ENCODE data around the gene SLC10A2. TPM values are rescaled to one million over a fixed set of nuclear protein-coding genes. Genes with fewer than 3 reads are reported as not detected.
A peak's percentile ranks its signal among the peaks of the same experiment; 100 is the strongest.
"Not testable (repeated sequence)": the region's sequence is repeated elsewhere in the genome, so short reads cannot be mapped to it uniquely, and the experiment has no call there.

SLC10A2 gene
- not detected for total RNA-seq
- polyA plus RNA-seq, result not detected

- peaks cover 0 to 4% of the 10 kb centered on the region in 2 donors for H3K27me3 Mint-ChIP-seq
- POLR2A ChIA-PET, result no interaction called here
- no peaks in the 10 kb centered on the region for H3K36me3 Mint-ChIP-seq
- no peak within 1 kb of the TSS for H3K4me3 Mint-ChIP-seq
- no peak within 1 kb of the TSS for H3K27ac ChIP-seq (ENCODE audit: low read depth, low read length)
- CTCF ChIA-PET, result no interaction called here
- no peak within 1 kb of the TSS for H3K4me3 ChIP-seq (ENCODE audit: low read length)
- H3K9me3 ChIP-seq (ENCODE audit: low read length), result no peaks in the 10 kb centered on the region
- no peaks in the 10 kb centered on the region for H3K4me1 Mint-ChIP-seq
- no peaks in the 10 kb centered on the region for H3K4me1 ChIP-seq (ENCODE audit: insufficient read depth, low read length)
- H3K9me3 Mint-ChIP-seq, result peaks cover 0 to 2% (median 0%) of the 10 kb centered on the region in 5 donors
- H3K36me3 ChIP-seq (ENCODE audit: insufficient read depth, low read length), result no peaks in the 10 kb centered on the region
- H3K27me3 ChIP-seq (ENCODE audit: insufficient read depth, low read length, poor library complexity, severe bottlenecking), result no peaks in the 10 kb centered on the region
- DNase-seq, result no peak
- no peak within 1 kb of the TSS for H3K27ac Mint-ChIP-seq
These were observed at the start of gene SLC10A2 for GRCh38 chr13:103066079-103066780. TSS of gene SLC10A2 (minus strand) at chr13:103066417. CDS start at chr13:103066249, 168 bp downstream.

DNA sequence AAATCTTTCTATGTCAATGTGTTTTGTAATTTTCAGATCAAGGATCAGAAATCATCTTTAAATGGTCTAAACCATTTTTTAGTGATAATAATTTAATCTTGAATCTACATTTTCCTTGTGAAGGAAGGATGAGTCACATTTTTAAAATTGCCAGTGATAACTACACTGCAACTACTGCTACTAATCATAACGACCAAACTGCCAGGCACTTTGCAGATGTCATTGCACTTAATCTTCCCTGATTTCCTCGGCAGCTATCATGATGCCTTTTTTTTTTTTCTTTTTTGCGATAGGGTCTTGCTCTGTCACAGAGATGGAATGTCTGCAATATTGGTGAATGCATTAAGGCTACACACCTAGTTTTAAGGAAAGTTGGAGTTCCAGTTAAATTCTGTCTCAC lies 41.4 kb upstream of the SLC10A2 start:
- no peaks in the 10 kb centered on the region for H3K27me3 ChIP-seq (ENCODE audit: insufficient read depth, low read length, poor library complexity, severe bottlenecking)
- H3K9me3 Mint-ChIP-seq, result peaks cover 0 to 5% (median 0%) of the 10 kb centered on the region in 5 donors
- ChIA-PET POLR2A (no interaction called here), CTCF (no interaction called here)
- no peaks in the 10 kb centered on the region for H3K36me3 ChIP-seq (ENCODE audit: insufficient read depth, low read length)
- no peaks in the 10 kb centered on the region for H3K4me1 Mint-ChIP-seq
- H3K4me3 ChIP-seq (ENCODE audit: low read length), result no peak overlapping the region
- no peaks in the 10 kb centered on the region for H3K9me3 ChIP-seq (ENCODE audit: low read length)
- no peak overlapping the region for H3K27ac ChIP-seq (ENCODE audit: low read depth, low read length)
- no peak overlapping the region for H3K4me3 Mint-ChIP-seq
- no peak for DNase-seq
- no peaks in the 10 kb centered on the region for H3K4me1 ChIP-seq (ENCODE audit: insufficient read depth, low read length)
- no peaks in the 10 kb centered on the region for H3K27me3 Mint-ChIP-seq
- no peak overlapping the region for H3K27ac Mint-ChIP-seq
- H3K36me3 Mint-ChIP-seq, result no peaks in the 10 kb centered on the region

DNA sequence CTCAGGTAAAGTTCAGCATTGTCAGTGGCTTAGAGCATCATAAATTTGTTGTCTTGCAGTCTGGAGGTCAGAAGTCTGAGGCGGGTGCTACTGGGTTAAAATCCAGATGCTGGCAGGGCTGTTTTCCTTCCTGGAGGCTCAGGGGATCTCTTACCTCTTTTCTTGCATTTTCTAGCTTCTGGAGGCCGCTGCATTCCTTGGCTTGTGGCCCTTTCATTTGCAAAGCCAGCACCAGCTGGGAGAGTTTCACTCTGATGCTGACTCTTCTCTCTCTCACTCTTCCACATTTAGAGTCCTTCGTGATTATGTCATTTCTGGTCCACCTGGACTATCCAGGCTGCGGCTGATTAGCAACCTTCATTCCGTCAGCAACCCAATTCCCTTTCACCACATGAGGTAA lies 38.1 kb upstream of the SLC10A2 start:
- H3K4me1 ChIP-seq (ENCODE audit: insufficient read depth, low read length), result no peaks in the 10 kb centered on the region
- no peaks in the 10 kb centered on the region for H3K36me3 ChIP-seq (ENCODE audit: insufficient read depth, low read length)
- H3K36me3 Mint-ChIP-seq, result no peaks in the 10 kb centered on the region

DNA sequence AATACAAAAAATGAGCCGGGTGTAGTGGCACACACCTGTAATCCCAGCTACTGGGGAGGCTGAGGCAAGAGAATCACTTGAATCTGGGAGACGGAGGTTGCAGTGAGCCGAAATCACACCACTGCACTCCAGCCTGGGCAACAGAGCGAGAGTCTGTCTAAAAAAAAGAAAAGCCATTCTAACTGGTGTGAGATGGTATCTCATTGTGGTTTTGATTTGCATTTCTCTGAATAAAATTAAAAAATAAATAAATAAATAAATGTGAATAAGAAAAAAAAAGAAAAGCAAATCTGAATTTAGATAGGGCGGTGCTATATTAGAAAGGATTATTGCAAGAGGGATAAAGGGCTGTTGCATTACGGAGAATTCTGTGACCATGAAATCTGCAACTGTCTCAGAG lies 37.2 kb upstream of the SLC10A2 start:
- H3K4me3 ChIP-seq (ENCODE audit: low read length); H3K27me3 ChIP-seq (ENCODE audit: insufficient read depth, low read length, poor library complexity, severe bottlenecking); H3K9me3 Mint-ChIP-seq; H3K27ac Mint-ChIP-seq; H3K27me3 Mint-ChIP-seq; CTCF ChIA-PET; DNase-seq; H3K36me3 Mint-ChIP-seq; H3K27ac ChIP-seq (ENCODE audit: low read depth, low read length); H3K4me1 ChIP-seq (ENCODE audit: insufficient read depth, low read length); POLR2A ChIA-PET; H3K4me1 Mint-ChIP-seq; H3K9me3 ChIP-seq (ENCODE audit: low read length); H3K4me3 Mint-ChIP-seq; H3K36me3 ChIP-seq (ENCODE audit: insufficient read depth, low read length): not testable (repeated sequence)

More for the DNA sequence above, 38.1 kb upstream of the SLC10A2 start:
- Mint-ChIP-seq H3K27me3 (peaks cover 0 to 2% of the 10 kb centered on the region in 2 donors), H3K27ac (no peak overlapping the region), H3K4me3 (no peak overlapping the region), H3K4me1 (no peaks in the 10 kb centered on the region), H3K9me3 (peaks cover 0 to 2% (median 0%) of the 10 kb centered on the region in 5 donors)
- Histone ChIP-seq H3K27ac (ENCODE audit: low read depth, low read length) (no peak overlapping the region), H3K9me3 (ENCODE audit: low read length) (no peaks in the 10 kb centered on the region), H3K4me3 (ENCODE audit: low read length) (no peak overlapping the region), H3K27me3 (ENCODE audit: insufficient read depth, low read length, poor library complexity, severe bottlenecking) (no peaks in the 10 kb centered on the region)
- no peak for DNase-seq
- CTCF ChIA-PET, result no interaction called here
- POLR2A ChIA-PET, result no interaction called here

DNA sequence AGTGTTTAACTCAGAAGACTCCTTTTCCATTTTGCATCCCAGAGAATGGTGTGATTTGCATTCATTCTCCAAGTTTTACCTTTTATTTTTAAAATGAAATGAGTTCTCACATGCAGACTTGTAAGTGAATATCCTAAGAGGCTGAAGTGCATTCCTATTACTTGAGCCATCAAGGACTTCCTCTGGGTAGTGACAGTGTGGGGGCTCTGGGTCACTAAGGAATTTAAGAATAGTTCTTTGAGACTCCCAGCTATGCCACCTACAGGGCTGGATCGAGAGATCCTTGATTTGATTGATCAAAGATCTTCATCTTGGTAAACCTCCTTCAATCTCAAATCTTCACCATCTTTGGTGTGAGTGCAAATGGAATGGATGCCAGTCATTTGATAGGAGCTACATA lies 36.3 kb upstream of the SLC10A2 start:
- Histone ChIP-seq H3K27me3 (ENCODE audit: insufficient read depth, low read length, poor library complexity, severe bottlenecking) (no peaks in the 10 kb centered on the region), H3K27ac (ENCODE audit: low read depth, low read length) (no peak overlapping the region), H3K36me3 (ENCODE audit: insufficient read depth, low read length) (no peaks in the 10 kb centered on the region), H3K9me3 (ENCODE audit: low read length) (no peaks in the 10 kb centered on the region), H3K4me3 (ENCODE audit: low read length) (no peak overlapping the region), H3K4me1 (ENCODE audit: insufficient read depth, low read length) (no peaks in the 10 kb centered on the region)
- Mint-ChIP-seq H3K36me3 (no peaks in the 10 kb centered on the region), H3K27ac (no peak overlapping the region), H3K9me3 (peaks cover 0 to 1% (median 0%) of the 10 kb centered on the region in 5 donors), H3K27me3 (peaks cover 0 to 3% of the 10 kb centered on the region in 2 donors), H3K4me3 (no peak overlapping the region), H3K4me1 (no peaks in the 10 kb centered on the region)
- ChIA-PET POLR2A (no interaction called here), CTCF (no interaction called here)
- no peak for DNase-seq

GRCh38 chr13:103101901-103102300 lies 35.7 kb upstream of the SLC10A2 start:
- Histone ChIP-seq H3K36me3 (ENCODE audit: insufficient read depth, low read length) (no peaks in the 10 kb centered on the region), H3K27me3 (ENCODE audit: insufficient read depth, low read length, poor library complexity, severe bottlenecking) (no peaks in the 10 kb centered on the region), H3K27ac (ENCODE audit: low read depth, low read length) (no peak overlapping the region), H3K9me3 (ENCODE audit: low read length) (no peaks in the 10 kb centered on the region), H3K4me3 (ENCODE audit: low read length) (no peak overlapping the region), H3K4me1 (ENCODE audit: insufficient read depth, low read length) (no peaks in the 10 kb centered on the region)
- Mint-ChIP-seq H3K9me3 (peaks cover 0 to 1% (median 0%) of the 10 kb centered on the region in 5 donors), H3K4me3 (no peak overlapping the region), H3K27ac (no peak overlapping the region), H3K27me3 (peaks cover 0 to 3% of the 10 kb centered on the region in 2 donors), H3K36me3 (no peaks in the 10 kb centered on the region), H3K4me1 (no peaks in the 10 kb centered on the region)
- DNase-seq, result no peak
- ChIA-PET CTCF (no interaction called here), POLR2A (no interaction called here)

- no peak overlapping the region for H3K27ac ChIP-seq (ENCODE audit: low read depth, low read length)
- no peaks in the 10 kb centered on the region for H3K36me3 ChIP-seq (ENCODE audit: insufficient read depth, low read length)
- H3K4me1 ChIP-seq (ENCODE audit: insufficient read depth, low read length), result no peaks in the 10 kb centered on the region
- Mint-ChIP-seq H3K4me3 (no peak overlapping the region), H3K9me3 (peaks cover 0 to 3% (median 1%) of the 10 kb centered on the region in 5 donors), H3K36me3 (no peaks in the 10 kb centered on the region), H3K4me1 (no peaks in the 10 kb centered on the region), H3K27me3 (peaks cover 0 to 3% of the 10 kb centered on the region in 2 donors), H3K27ac (no peak overlapping the region)
- CTCF ChIA-PET, result no interaction called here
- H3K9me3 ChIP-seq (ENCODE audit: low read length), result no peaks in the 10 kb centered on the region
- no peaks in the 10 kb centered on the region for H3K27me3 ChIP-seq (ENCODE audit: insufficient read depth, low read length, poor library complexity, severe bottlenecking)
- no peak for DNase-seq
- POLR2A ChIA-PET, result no interaction called here
- H3K4me3 ChIP-seq (ENCODE audit: low read length), result no peak overlapping the region
These were observed 35.3 kb upstream of the SLC10A2 start for GRCh38 chr13:103101500-103101899.

DNA sequence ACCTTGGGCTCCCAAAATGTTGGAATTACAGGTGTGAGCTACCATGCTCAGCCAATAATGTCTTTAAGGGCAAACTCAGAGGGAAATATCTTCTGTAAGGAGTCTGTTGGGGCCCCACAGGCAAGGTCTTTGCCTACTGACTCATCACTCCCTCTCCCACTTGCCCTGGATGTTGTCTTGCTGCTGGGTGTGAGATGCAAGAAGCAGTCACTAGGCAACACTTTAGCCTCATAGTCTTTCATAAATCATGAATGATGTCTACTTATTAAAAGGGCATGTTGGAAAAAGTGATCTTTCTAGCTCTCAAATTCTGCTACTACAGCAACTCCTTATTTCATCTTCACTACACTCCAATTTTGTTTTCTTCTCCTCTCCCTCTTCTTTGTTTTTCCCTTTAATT lies 34.6 kb upstream of the SLC10A2 start:
- Histone ChIP-seq H3K36me3 (ENCODE audit: insufficient read depth, low read length) (no peaks in the 10 kb centered on the region), H3K27me3 (ENCODE audit: insufficient read depth, low read length, poor library complexity, severe bottlenecking) (no peaks in the 10 kb centered on the region), H3K4me3 (ENCODE audit: low read length) (no peak overlapping the region), H3K27ac (ENCODE audit: low read depth, low read length) (no peak overlapping the region), H3K4me1 (ENCODE audit: insufficient read depth, low read length) (no peaks in the 10 kb centered on the region), H3K9me3 (ENCODE audit: low read length) (no peaks in the 10 kb centered on the region)
- DNase-seq, result no peak
- peaks cover 0 to 3% of the 10 kb centered on the region in 2 donors for H3K27me3 Mint-ChIP-seq
- H3K4me1 Mint-ChIP-seq, result no peaks in the 10 kb centered on the region
- H3K27ac Mint-ChIP-seq, result peak overlapping the region in 1 of 8 donors; percentile 26
- ChIA-PET CTCF (no interaction called here), POLR2A (no interaction called here)
- no peak overlapping the region for H3K4me3 Mint-ChIP-seq
- no peaks in the 10 kb centered on the region for H3K36me3 Mint-ChIP-seq
- H3K9me3 Mint-ChIP-seq, result peaks cover 0 to 3% (median 1%) of the 10 kb centered on the region in 5 donors

All from CD8-positive, alpha-beta memory T cell (primary cell).